Measurements from ENCODE around the gene ARSD.
"Not testable (repeated sequence)": the region's sequence is repeated elsewhere in the genome, so short reads cannot be mapped to it uniquely, and the experiment has no call there.

Gene ARSD

DNA sequence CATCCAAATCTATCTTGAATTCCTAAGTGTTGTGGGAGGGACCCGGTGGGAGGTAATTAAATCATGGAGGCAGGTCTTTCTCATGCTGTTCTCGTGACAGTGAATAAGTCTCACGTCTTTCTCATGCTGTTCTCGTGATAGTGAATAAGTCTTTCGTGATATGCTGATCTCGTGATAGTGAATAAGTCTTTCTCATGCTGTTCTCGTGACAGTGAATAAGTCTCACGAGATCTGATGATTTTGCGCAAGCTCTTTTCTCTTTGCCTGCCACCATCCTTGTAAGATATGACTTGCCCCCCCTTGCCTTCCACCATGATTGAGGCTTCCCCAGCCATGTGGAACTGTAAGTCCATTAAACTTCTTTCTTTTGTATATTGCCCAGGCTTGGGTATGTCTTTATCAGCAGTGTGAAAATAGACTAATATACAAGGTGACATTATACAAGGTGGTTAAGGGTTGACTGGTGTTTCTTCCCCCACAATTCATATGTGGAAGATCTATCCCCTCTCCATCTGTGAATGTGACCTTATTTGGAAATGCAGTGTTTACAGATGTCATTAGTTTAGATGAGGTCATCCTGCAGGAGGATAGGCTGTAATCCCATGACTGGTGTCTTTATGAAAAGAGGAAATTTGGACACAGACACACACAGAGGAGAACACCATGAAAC lies 27.6 kb downstream of the ARSD start:
- FAIRE-seq, result no peak
- TF ChIP-seq, protein P1, sequence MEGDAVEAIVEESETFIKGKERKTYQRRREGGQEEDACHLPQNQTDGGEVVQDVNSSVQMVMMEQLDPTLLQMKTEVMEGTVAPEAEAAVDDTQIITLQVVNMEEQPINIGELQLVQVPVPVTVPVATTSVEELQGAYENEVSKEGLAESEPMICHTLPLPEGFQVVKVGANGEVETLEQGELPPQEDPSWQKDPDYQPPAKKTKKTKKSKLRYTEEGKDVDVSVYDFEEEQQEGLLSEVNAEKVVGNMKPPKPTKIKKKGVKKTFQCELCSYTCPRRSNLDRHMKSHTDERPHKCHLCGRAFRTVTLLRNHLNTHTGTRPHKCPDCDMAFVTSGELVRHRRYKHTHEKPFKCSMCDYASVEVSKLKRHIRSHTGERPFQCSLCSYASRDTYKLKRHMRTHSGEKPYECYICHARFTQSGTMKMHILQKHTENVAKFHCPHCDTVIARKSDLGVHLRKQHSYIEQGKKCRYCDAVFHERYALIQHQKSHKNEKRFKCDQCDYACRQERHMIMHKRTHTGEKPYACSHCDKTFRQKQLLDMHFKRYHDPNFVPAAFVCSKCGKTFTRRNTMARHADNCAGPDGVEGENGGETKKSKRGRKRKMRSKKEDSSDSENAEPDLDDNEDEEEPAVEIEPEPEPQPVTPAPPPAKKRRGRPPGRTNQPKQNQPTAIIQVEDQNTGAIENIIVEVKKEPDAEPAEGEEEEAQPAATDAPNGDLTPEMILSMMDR (IDR thresholded peaks at IDR 0.05; ENCODE audit: insufficient read depth, missing control alignments), result no peak
- DNase-seq (ENCODE audit: insufficient read length, low spot score), result no peak

DNA sequence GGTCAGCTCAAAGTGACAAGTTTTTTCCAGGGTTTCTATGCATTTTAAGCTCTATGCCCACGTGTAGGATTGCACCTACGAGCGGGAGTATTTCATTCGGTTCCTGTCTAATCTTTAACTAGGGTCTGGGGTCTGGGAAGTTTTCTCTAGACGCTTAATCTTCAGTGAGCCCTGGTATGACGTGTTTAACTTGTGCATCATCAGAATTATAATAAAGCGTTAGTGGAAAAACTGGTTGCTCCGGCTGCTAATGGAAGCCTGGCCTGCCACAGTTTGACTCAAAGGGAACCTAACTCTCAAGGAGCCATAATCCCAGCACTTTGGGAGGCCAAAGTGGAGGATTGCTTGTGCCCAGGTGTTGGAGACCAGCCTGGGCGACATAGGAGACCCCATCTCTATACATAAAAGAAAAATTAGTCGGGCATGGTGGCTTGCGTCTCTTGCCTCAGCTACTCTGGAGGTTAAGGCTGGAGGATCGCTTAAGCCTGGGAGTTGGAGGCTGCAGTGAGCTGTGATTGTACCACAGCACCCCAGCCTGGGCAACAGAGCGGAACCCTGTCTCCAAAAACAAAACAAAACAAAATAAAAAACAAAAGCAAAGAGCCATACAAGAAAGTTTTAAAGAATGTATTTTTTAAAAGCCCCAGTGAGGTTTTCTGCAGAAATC lies 30.2 kb downstream of the ARSD start:
- DNase-seq (ENCODE audit: insufficient read length, low spot score) (no peak), FAIRE-seq (no peak)
- TF ChIP-seq, protein P1 (IDR thresholded peaks at IDR 0.05; ENCODE audit: insufficient read depth, missing control alignments), result no peak

DNA sequence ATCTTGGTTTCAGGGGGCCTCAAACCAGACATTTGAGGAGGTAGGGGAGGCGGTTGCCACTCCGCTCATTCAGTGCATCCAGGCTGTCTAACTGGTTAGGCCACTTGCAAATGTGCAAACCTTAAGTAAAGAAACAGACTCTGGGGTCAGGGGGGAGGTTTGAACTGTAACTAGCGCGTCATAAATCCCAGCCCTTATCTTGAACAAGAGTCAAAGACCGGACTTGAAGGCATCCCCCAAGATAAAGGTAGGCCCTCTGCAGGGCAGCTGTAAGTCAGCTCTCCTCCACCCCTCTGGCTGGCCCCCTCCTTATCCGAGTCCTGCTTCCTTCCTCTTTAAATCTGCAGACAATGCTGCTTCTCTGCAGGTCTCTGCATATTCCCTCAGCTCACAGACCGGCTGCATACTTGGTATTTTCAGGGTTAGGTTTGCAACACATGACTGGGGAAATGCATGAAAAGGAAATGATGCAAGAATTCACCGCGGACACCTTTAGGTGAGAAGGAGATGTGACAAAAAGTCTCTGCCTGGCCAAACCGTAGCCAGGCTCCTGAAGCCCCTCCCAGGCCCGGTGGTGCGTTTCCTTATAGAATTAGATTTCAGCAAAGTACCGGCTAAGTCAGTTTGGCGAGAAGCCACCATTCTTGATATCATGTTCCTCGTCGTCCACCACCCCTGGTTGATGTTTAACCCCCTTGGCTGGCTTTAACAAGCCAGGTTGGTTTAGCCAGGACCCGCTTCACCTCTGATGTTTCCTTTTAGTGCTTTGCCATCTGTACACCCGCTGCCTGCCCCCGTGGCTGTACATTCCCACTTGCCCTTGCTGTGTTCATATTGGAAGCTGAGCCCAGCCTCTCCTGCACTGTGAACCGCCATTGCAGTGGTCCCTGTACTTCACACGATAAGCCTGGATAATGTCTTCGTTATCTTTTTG lies 31.2 kb downstream of the ARSD start:
- not testable (repeated sequence) for DNase-seq (ENCODE audit: insufficient read length, low spot score); FAIRE-seq

DNA sequence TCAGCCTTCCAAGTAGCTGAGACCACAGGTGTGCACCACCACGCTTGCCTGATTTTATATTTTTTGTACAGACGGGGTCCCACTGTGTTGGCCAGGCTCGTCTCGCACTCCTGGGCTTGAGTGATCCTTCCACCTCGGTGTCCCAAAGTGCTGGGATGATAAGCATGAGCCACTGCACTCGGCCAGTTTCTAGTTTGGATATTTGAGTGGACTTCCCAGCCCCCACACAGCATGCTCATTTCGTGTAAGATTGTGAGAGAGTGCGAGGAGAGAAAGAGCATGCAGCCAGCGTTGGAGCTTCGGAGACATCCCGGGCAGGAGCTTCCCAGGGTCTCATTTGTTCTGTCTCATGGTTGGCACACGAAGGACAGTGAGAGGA lies 31.8 kb downstream of the ARSD start:
- TF ChIP-seq, protein P1 (IDR thresholded peaks at IDR 0.05; ENCODE audit: insufficient read depth, missing control alignments), result no peak
- no peak for FAIRE-seq
- DNase-seq (ENCODE audit: insufficient read length, low spot score), result no peak

DNA sequence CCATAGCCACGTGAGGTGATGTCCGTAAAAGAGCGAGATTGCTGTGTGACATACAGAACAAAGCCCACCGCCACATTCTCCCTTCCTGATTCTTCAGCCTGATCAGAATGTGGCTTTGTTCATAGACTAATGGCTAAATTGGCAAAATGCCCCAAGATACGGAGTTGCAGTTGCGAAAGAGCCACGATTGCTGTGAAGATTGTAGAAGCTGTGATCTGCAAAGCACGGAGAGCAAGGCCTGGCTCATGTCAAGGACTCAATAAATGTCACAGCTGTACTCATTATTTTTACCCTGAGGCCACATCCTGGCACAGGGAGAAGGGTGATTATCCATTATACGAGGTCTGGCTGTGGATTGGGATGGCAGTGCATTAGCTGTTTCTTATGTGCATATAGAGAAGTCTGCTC lies 34.2 kb downstream of the ARSD start:
- TF ChIP-seq, protein P1 (IDR thresholded peaks at IDR 0.05; ENCODE audit: insufficient read depth, missing control alignments), result no peak
- FAIRE-seq, result no peak
- no peak for DNase-seq (ENCODE audit: insufficient read length, low spot score)

DNA sequence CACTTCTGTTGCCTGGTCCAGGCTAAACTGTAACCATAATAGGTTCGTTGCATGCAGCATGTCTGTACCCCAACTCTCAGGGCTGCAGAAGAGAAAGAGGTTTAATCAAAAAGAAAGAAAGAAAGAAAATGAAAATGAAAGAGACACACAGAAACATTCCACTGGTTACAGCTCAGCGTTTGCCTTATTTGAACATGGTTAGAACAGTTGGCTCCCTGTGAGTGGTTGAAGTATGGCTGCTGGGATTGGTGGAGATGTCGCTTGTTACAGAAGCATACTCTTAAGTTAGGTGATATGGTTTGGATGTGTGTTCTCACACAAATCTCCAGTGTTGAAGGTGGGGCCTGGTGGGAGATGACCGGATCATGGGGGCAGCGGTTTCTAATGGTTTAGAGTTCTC lies 36.3 kb downstream of the ARSD start:
- FAIRE-seq, result no peak
- DNase-seq (ENCODE audit: insufficient read length, low spot score), result no peak
- TF ChIP-seq, protein P1 (IDR thresholded peaks at IDR 0.05; ENCODE audit: insufficient read depth, missing control alignments), result no peak

DNA sequence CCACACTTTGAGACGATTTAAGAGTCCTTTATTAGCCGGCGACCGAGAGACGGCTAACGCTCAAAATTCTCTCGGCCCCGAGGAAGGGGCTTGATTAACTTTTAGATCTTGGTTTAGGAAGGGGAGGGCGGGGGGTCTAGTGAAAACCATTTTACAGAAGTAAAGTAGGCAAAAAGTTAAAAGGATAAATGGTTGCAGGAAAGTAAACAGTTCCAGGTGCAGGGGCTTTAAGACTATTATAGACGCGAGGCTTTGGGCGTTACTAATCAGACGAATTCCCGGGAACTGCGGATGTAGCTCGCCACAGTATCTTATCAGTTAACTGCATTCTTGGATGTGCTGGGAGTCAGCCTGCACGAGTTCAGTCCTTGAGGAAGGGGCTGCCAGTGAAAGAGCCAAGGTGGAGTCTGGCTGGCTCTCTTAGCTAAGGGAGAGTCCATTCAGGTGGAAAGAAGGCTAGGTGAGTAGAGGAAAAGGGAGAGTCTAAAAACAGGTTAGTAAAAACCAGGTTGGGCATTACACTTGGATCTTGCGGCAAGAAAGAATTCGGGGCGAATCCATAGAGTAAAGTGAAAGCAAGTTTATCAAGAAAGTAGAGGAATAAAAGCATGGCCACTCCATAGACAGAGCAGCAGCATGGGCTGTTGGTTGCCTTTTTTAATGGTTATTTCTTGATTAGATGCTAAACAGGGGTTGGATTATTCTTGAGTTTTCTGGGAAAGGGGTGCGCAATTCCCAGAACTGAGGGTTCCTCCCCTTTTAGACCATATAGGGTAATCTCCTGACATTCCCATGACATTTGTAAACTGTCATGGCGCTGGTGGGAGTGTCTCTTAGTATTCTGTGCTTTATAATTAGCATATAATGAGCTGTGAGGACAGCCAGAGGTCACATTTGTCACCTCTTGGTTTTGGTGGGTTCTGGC lies 38.3 kb downstream of the ARSD start:
- not testable (repeated sequence) for FAIRE-seq; DNase-seq (ENCODE audit: insufficient read length, low spot score)

Data from D721Med (cell line).